LNCAP (cell line): ENCODE results near the gene TTC34.

ENCODE experiments used
- TF ChIP-seq, protein P1 (sequence below): fragments of 450-650 bp; IDR thresholded peaks from 2 replicates; pipeline ENCODE4 v1.5.1; 2017; ENCODE audit warnings: mild to moderate bottlenecking

TTC34 gene

GRCh38 chr1:2812939-2813653, 11.6 kb upstream of the TTC34 start:
- TF ChIP-seq, protein P1, sequence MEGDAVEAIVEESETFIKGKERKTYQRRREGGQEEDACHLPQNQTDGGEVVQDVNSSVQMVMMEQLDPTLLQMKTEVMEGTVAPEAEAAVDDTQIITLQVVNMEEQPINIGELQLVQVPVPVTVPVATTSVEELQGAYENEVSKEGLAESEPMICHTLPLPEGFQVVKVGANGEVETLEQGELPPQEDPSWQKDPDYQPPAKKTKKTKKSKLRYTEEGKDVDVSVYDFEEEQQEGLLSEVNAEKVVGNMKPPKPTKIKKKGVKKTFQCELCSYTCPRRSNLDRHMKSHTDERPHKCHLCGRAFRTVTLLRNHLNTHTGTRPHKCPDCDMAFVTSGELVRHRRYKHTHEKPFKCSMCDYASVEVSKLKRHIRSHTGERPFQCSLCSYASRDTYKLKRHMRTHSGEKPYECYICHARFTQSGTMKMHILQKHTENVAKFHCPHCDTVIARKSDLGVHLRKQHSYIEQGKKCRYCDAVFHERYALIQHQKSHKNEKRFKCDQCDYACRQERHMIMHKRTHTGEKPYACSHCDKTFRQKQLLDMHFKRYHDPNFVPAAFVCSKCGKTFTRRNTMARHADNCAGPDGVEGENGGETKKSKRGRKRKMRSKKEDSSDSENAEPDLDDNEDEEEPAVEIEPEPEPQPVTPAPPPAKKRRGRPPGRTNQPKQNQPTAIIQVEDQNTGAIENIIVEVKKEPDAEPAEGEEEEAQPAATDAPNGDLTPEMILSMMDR, result no peak

DNA sequence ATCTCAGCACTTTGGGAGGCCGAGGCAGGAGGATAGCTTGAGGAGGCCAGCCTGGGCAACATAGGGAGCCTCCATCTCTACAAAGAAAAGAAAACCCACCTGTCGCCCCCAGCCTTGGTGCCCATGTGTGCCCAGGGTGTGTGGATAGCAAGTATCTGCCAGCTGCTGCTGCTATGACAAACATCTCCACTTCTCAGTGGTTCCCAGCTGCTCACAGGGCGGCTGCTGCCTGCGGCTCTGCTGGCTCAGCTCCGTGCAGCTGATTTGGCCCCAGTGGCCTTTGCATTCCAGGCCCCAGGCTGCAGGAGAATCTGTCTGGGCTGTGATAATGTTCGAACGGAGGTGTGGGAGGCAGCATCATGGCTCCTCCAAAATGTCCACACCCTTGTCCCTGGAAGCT, 10.6 kb upstream of the TTC34 start:
- TF ChIP-seq, protein P1, result no peak

DNA sequence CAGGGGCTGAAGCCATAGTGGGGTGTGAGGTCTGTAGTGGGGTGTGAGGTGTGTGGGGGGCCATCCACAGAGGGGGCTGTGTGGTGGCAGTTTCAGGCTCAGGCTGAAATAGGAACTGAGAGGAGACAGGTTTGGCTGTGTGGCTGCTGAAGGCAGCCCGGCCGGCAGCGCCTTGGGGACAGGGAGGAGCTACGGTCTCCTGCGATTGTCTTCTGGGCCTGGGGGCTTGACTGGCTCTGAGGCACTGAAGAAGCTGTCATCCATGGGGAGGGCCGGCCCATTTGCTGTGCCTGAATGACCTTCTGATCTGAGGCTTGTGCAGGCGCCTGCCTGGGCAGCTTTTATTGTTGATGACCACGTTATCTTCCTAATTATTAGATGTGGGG, 10.0 kb upstream of the TTC34 start:
- TF ChIP-seq, protein P1, result no peak

- TF ChIP-seq, protein P1, result no peak
These were observed 9.5 kb upstream of the TTC34 start for GRCh38 chr1:2810899-2811532.

- TF ChIP-seq, protein P1, result no peak
These were observed 8.8 kb upstream of the TTC34 start for GRCh38 chr1:2810281-2810680.

DNA sequence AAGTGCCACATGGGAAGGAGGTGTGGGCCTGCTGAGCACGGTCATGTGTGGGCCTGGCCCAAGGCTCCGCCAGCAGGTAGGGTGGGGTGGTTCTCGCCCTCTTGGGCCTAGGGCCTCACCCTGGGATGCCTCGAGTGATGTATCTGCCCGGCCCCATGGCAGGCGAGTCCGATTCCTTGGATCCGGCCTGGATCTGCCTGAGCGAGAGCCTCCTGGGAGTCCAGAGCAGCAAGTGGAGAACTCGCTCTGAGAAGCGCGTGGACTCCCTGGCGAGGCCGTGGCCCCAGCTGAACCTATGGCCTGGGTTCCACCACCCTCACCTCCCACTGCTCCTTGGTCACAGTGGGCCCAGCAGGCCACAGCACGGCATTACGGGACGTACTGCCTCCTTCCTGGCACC, 8.2 kb upstream of the TTC34 start:
- TF ChIP-seq, protein P1, result no peak

- TF ChIP-seq, protein P1, result no peak
These were observed 7.5 kb upstream of the TTC34 start for GRCh38 chr1:2808831-2809605.
